GM23248 (cell line): Measurements from ENCODE around the gene ABHD17A. TPM values are rescaled to one million over a fixed set of nuclear protein-coding genes. Genes with fewer than 3 reads are reported as not detected.

Source experiments
- DNase-seq: peaks from one replicate; pipeline ENCODE4 v3.0.0-alpha.2; 2015
- H2AFZ ChIP-seq: fragments of 200-600 bp; sonication (generic); 2 replicates; pipeline ENCODE4 v1.6.1; 2016; ENCODE audit warnings: antibody characterized with exemption
- H3F3A ChIP-seq: fragments of 200-600 bp; sonication (generic); 2 replicates; pipeline ENCODE4 v1.6.1; 2016; ENCODE audit warnings: mild to moderate bottlenecking, antibody characterized with exemption, mixed run types; ENCODE audit not compliant: insufficient read depth
- H3K27ac ChIP-seq: fragments of 200-600 bp; sonication (generic); 2 replicates; pipeline ENCODE4 v1.5.1; 2016; ENCODE audit warnings: mild to moderate bottlenecking
- H3K27me3 ChIP-seq: fragments of 200-600 bp; sonication (generic); replicated peaks from 2 replicates; pipeline ENCODE4 v1.6.1; 2016; ENCODE audit warnings: mild to moderate bottlenecking; ENCODE audit not compliant: insufficient read depth
- H3K36me3 ChIP-seq: fragments of 200-600 bp; sonication (generic); 2 replicates; pipeline ENCODE4 v1.6.1; 2016; ENCODE audit warnings: low read depth, mild to moderate bottlenecking
- H3K4me1 ChIP-seq: fragments of 200-600 bp; sonication (generic); 2 replicates; pipeline ENCODE4 v1.6.1; 2016; ENCODE audit warnings: mild to moderate bottlenecking; ENCODE audit not compliant: insufficient read depth
- H3K4me2 ChIP-seq: fragments of 200-600 bp; sonication (generic); one replicate; pipeline ENCODE4 v1.6.1; 2016; ENCODE audit warnings: mild to moderate bottlenecking; ENCODE audit not compliant: unreplicated experiment
- H3K4me3 ChIP-seq: fragments of 200-600 bp; sonication (generic); 2 replicates; pipeline ENCODE4 v1.5.1; 2016; ENCODE audit warnings: mild to moderate bottlenecking
- H3K79me2 ChIP-seq: fragments of 200-600 bp; sonication (generic); 2 replicates; pipeline ENCODE4 v1.6.1; 2016; ENCODE audit warnings: mild to moderate bottlenecking; ENCODE audit not compliant: insufficient read depth
- H3K9ac ChIP-seq: fragments of 200-600 bp; sonication (generic); 2 replicates; pipeline ENCODE4 v1.6.1; 2016; ENCODE audit warnings: mild to moderate bottlenecking
- H3K9me2 ChIP-seq: fragments of 200-600 bp; sonication (generic); 2 replicates; pipeline ENCODE4 v1.6.1; 2016; ENCODE audit warnings: mixed run types, mild to moderate bottlenecking, moderate library complexity; ENCODE audit not compliant: insufficient read depth
- H3K9me3 ChIP-seq: fragments of 200-600 bp; sonication (generic); one replicate; pipeline ENCODE4 v1.6.1; 2017; ENCODE audit warnings: low read depth
- H4K20me1 ChIP-seq: fragments of 200-600 bp; sonication (generic); 2 replicates; pipeline ENCODE4 v1.6.0; 2016; ENCODE audit not compliant: insufficient read depth
- EZH2 ChIP-seq: fragments of 200-600 bp; sonication (generic); IDR thresholded peaks from 2 replicates; pipeline ENCODE4 v1.6.1; 2018; ENCODE audit warnings: antibody characterized with exemption, mild to moderate bottlenecking; ENCODE audit not compliant: insufficient read depth, poor library complexity, severe bottlenecking
- EZH2phosphoT487 ChIP-seq: fragments of 200-600 bp; sonication (generic); IDR thresholded peaks from 2 replicates; pipeline ENCODE4 v1.6.1; 2018; ENCODE audit warnings: antibody characterized with exemption, moderate library complexity, mild to moderate bottlenecking, low read depth; ENCODE audit not compliant: insufficient read depth
- WGBS, 2 experiments: methylation state at CpG; one replicate each; pipeline ENCODE4 v1.1.6; 2015 to 2017; ENCODE audit warnings: low lambda C conversion rate in 2 of 2, low coverage in 1 of 2; ENCODE audit errors: missing lambda C conversion rate in 2 of 2; 5-methylcytosine and 5-hydroxymethylcytosine counted together
- in situ Hi-C: fragments of 300-500 bp; cut with MboI; formaldehyde crosslinking; loops from 2 replicates; pipeline ENCODE4 v1.15.0; 2020
- polyA plus RNA-seq: library from polyadenylated mRNA; unstranded; fragments of >200 nt; fragmentation: Nextera tagmentation; extraction: Ambion mirVana; gene quantifications from 2 replicates; pipeline ENCODE4 v1.2.1, GENCODE V29; 2016
- total RNA-seq: library from RNA; depleted of rRNA; stranded (reverse); fragments of >200 nt; shearing (Covaris generic); gene quantifications from 2 replicates; pipeline ENCODE4 v1.2.3, GENCODE V29; 2014

Gene ABHD17A
- total and polyA plus RNA-seq, 2 experiments from 2014 or later: 37.6 to 157 TPM

- 86 to 90% methylated on average over 14 to 23 of the region's 23 CpGs for WGBS, 2 experiments
- no peak for DNase-seq
- Histone ChIP-seq H3K9me3 (no peaks in the 10 kb centered on the region), H3K9me2 (no peaks in the 10 kb centered on the region), H2AFZ (no peak overlapping the region), H3K79me2 (peaks cover 52% of the 10 kb centered on the region), H3K36me3 (no peaks in the 10 kb centered on the region), H4K20me1 (no peaks in the 10 kb centered on the region), H3K4me3 (no peak overlapping the region), H3K27ac (no peak overlapping the region), H3F3A (no peaks in the 10 kb centered on the region), H3K9ac (no peak overlapping the region), H3K4me1 (peaks cover 6% of the 10 kb centered on the region; the same call in 1 of the 2 replicates), H3K4me2 (no peak overlapping the region), H3K27me3 (no peaks in the 10 kb centered on the region)
- in situ Hi-C loops: no loop called here
- TF ChIP-seq EZH2 (no peak), EZH2phosphoT487 (no peak)
These were observed 28.7 kb upstream of the ABHD17A start for GRCh38 chr19:1913781-1914577.

DNA sequence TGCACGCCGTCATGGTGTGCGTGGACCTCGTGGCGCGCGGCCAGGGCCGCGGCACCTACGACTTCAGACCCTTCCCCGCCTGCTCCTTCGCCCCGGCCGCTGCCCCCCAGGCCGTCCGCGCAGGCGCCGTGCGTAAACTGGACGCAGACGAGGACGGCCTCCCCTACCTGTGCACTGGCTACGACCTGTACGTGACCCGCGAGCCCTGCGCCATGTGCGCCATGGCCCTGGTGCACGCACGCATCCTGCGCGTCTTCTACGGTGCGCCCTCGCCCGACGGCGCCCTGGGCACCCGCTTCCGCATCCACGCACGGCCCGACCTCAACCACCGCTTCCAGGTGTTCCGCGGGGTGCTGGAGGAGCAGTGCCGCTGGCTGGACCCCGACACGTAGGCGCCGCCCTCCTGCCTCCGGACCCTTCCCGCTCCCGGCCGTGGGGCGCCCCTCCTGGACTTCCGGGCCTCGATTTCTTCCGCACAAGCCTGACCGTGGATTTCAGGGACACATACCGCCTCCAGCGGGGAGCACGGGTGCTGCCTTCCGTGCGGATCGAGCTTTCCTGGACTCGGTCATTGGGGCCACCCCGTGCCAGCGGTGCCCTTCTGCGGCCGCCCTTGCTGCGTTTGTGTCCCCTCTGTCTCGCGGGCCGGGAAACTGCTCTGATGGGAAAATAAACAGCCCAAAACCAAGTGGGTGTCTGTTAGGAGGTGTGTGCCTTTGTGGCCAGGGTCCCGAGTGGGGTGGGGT lies 27.6 kb upstream of the ABHD17A start:
- no peak overlapping the region for H3K9ac ChIP-seq
- no peaks in the 10 kb centered on the region for H3K9me3 ChIP-seq
- DNase-seq: no peak
- no peaks in the 10 kb centered on the region for H3K9me2 ChIP-seq
- in situ Hi-C loops: no loop called here
- peaks cover 63% of the 10 kb centered on the region for H3K79me2 ChIP-seq
- H3F3A ChIP-seq: no peaks in the 10 kb centered on the region
- H3K27ac ChIP-seq: no peak overlapping the region
- no peaks in the 10 kb centered on the region for H3K36me3 ChIP-seq
- H2AFZ ChIP-seq: no peak overlapping the region
- WGBS, 2 experiments: 96 to 98% methylated on average over 55 to 77 of the region's 77 CpGs
- H4K20me1 ChIP-seq: no peaks in the 10 kb centered on the region
- no peak overlapping the region for H3K4me2 ChIP-seq
- H3K4me3 ChIP-seq: no peak overlapping the region
- peaks cover 6% of the 10 kb centered on the region; the same call in 1 of the 2 replicates for H3K4me1 ChIP-seq
- TF ChIP-seq EZH2phosphoT487 (no peak), EZH2 (no peak)
- no peaks in the 10 kb centered on the region for H3K27me3 ChIP-seq

GRCh38 chr19:1911995-1912394 lies 26.7 kb upstream of the ABHD17A start:
- H3K79me2 ChIP-seq: peaks cover 72% of the 10 kb centered on the region

DNA sequence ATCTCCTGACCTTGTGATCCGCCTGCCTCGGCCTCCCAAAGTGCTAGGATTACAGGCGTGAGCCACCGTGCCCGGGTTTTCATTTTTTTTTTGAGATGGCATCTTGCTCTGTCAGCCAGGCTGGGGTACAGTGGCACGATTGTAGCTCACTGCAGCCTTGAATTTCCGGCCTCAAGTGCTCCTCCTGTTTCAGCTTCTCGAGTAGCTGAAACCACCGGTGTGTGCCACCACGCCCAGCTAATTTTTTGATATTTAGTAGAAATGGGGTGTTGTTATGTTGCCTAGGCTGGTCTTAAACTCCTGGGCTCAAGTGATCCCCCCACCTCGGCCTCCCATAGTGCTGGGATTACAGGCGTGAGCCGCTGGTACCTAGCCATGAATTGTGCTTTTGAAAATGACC lies 25.8 kb upstream of the ABHD17A start:
- Histone ChIP-seq H3K9me2 (no peaks in the 10 kb centered on the region), H3F3A (no peaks in the 10 kb centered on the region), H4K20me1 (no peaks in the 10 kb centered on the region), H2AFZ (no peak overlapping the region), H3K9me3 (no peaks in the 10 kb centered on the region), H3K27ac (no peak overlapping the region), H3K79me2 (peaks cover 81% of the 10 kb centered on the region), H3K4me1 (peaks cover 6% of the 10 kb centered on the region; the same call in 1 of the 2 replicates), H3K36me3 (no peaks in the 10 kb centered on the region), H3K4me3 (no peak overlapping the region), H3K9ac (no peak overlapping the region), H3K27me3 (no peaks in the 10 kb centered on the region), H3K4me2 (no peak overlapping the region)
- no peak for DNase-seq
- 90% methylated on average over 13 of the region's 13 CpGs for WGBS, 2 experiments
- TF ChIP-seq EZH2 (no peak), EZH2phosphoT487 (no peak)
- in situ Hi-C loops: no loop called here

More at GRCh38 chr19:1911995-1912394, 26.7 kb upstream of the ABHD17A start:
- Histone ChIP-seq H3K4me1 (peaks cover 6% of the 10 kb centered on the region; the same call in 1 of the 2 replicates), H3K27ac (no peak overlapping the region), H3K4me2 (no peak overlapping the region), H3K4me3 (no peak overlapping the region), H3F3A (no peaks in the 10 kb centered on the region), H2AFZ (no peak overlapping the region), H4K20me1 (no peaks in the 10 kb centered on the region), H3K9me2 (no peaks in the 10 kb centered on the region), H3K9ac (no peak overlapping the region), H3K36me3 (no peaks in the 10 kb centered on the region), H3K27me3 (no peaks in the 10 kb centered on the region), H3K9me3 (no peaks in the 10 kb centered on the region)
- 87 to 88% methylated on average over 31 to 35 of the region's 37 CpGs for WGBS, 2 experiments
- no peak for DNase-seq
- in situ Hi-C loops: no loop called here
- TF ChIP-seq EZH2 (no peak), EZH2phosphoT487 (no peak)
